GM12878 (cell line): Measurements from ENCODE around the gene RPUSD1. TPM values are rescaled to one million over a fixed set of nuclear protein-coding genes. Genes with fewer than 3 reads are reported as not detected.

Source experiments
- ATAC-seq: fragments of 200-7000 bp; cut with Tn5 transposase; 3 replicates; pipeline ENCODE4 v1.9.1; 2020; ENCODE audit warnings: mild to moderate bottlenecking, moderate library complexity
- BruUV-seq: library from RNA; stranded (reverse); fragments of 400-500 nt; replicated peaks from 2 replicates; lab custom pipeline; 2021; lab: Mats Ljungman, UMichigan
- CTCF ChIA-PET: fragments of 300-600 bp; sonication (Branson Sonifier 250); formaldehyde crosslinking; extraction: SDS; loops from one replicate; lab custom pipeline; 2021; ENCODE audit warnings: inconsistent platforms; lab: Yijun Ruan, JAX
- POLR2A ChIA-PET: fragments of 350-600 bp; formaldehyde crosslinking; extraction: SDS; loops from one replicate; lab custom pipeline; 2021; ENCODE audit warnings: inconsistent platforms; lab: Charles Lee
- RAD21 ChIA-PET: fragments of 300-600 bp; sonication (Branson Sonifier 250); formaldehyde crosslinking; loops from one replicate; lab custom pipeline; 2023; ENCODE audit warnings: antibody characterized with exemption; ENCODE audit not compliant: unreplicated experiment; lab: Charles Lee
- SMC1A ChIA-PET: fragments of 300-600 bp; sonication (Branson Sonifier 250); formaldehyde crosslinking; loops from one replicate; lab custom pipeline; 2023; ENCODE audit not compliant: unreplicated experiment, uncharacterized antibody; lab: Charles Lee
- DNase-seq: peaks from one replicate; pipeline ENCODE4 v3.0.0-alpha.2; 2011; ENCODE audit warnings: low read depth, low spot score
- FAIRE-seq: peaks from 3 replicates; lab custom pipeline; 2011; peaks lifted over from hg19 to GRCh38; lab: Jason Lieb, UNC
- H2AFZ ChIP-seq: 2 replicates; pipeline ENCODE4 v1.6.0; 2011; ENCODE audit warnings: low read depth, low read length, control low read depth; ENCODE audit not compliant: control insufficient read depth
- H3K27ac ChIP-seq: 2 replicates; pipeline ENCODE4 v1.5.1; 2011; ENCODE audit warnings: control low read depth; ENCODE audit not compliant: control insufficient read depth, insufficient read depth
- H3K27me3 ChIP-seq, 2 experiments: replicated peaks in 1 of 2; 2 replicates each; pipeline versions ENCODE4 v1.6.0 to v1.6.1; 2011; ENCODE audit warnings: low read length in 1 of 2; ENCODE audit not compliant: control insufficient read depth in 2 of 2, insufficient read depth in 2 of 2
- H3K36me3 ChIP-seq, 2 experiments: 2 replicates each; pipeline ENCODE4 v1.5.1; 2011; ENCODE audit warnings: low read length in 1 of 2; ENCODE audit not compliant: control insufficient read depth in 2 of 2, insufficient read depth in 2 of 2
- H3K4me1 ChIP-seq: 2 replicates; pipeline ENCODE4 v1.6.1; 2011; ENCODE audit warnings: mild to moderate bottlenecking, low read length, moderate library complexity, mixed read lengths; ENCODE audit not compliant: control insufficient read depth, insufficient read depth
- H3K4me2 ChIP-seq: 2 replicates; pipeline ENCODE4 v1.6.0; 2011; ENCODE audit warnings: control low read depth; ENCODE audit not compliant: control insufficient read depth, insufficient read depth
- H3K4me3 ChIP-seq: fragments of 200-600 bp; sonication (generic); 2 replicates; pipeline ENCODE4 v1.5.1; 2016
- H3K79me2 ChIP-seq: 2 replicates; pipeline ENCODE4 v1.6.0; 2011; ENCODE audit warnings: low read length; ENCODE audit not compliant: control insufficient read depth, insufficient read depth
- H3K9ac ChIP-seq: 2 replicates; pipeline ENCODE4 v1.8.0; 2011; ENCODE audit warnings: low read length, control low read depth, mixed read lengths; ENCODE audit not compliant: control insufficient read depth, insufficient read depth
- H3K9me3 ChIP-seq: replicated peaks from 3 replicates; pipeline ENCODE4 v1.5.1; 2011; ENCODE audit warnings: mild to moderate bottlenecking, low read length; ENCODE audit not compliant: control insufficient read depth, insufficient read depth
- H4K20me1 ChIP-seq: 2 replicates; pipeline ENCODE4 v1.6.0; 2011; ENCODE audit not compliant: control insufficient read depth, insufficient read depth
- BMI1 ChIP-seq: fragments of 450-650 bp; IDR thresholded peaks from 2 replicates; pipeline ENCODE4 v1.6.1; 2016; ENCODE audit warnings: mild to moderate bottlenecking, moderate library complexity, borderline replicate concordance
- CBX5 ChIP-seq: sonication (generic); IDR thresholded peaks from 2 replicates; pipeline ENCODE4 v1.6.1; 2016; ENCODE audit warnings: low read depth, moderate library complexity, mild to moderate bottlenecking, inconsistent platforms
- HCFC1 ChIP-seq: fragments of 150-350 bp; IDR thresholded peaks from 2 replicates; pipeline ENCODE4 v1.6.1; 2014; ENCODE audit warnings: low read length
- IKZF2 ChIP-seq, 2 experiments: fragments of 450-650 bp; IDR thresholded peaks; 2 replicates each; pipeline ENCODE4 v1.6.1; 2017; ENCODE audit warnings: mild to moderate bottlenecking in 2 of 2, moderate library complexity in 2 of 2
- MTA3 ChIP-seq: IDR thresholded peaks from 2 replicates; pipeline ENCODE4 v1.6.1; 2012; ENCODE audit warnings: low read length, inconsistent platforms, borderline replicate concordance
- NR2C1 ChIP-seq: fragments of 450-650 bp; IDR thresholded peaks from 2 replicates; pipeline ENCODE4 v1.6.1; 2017; ENCODE audit warnings: antibody characterized with exemption, mild to moderate bottlenecking, moderate library complexity
- YBX1 ChIP-seq: fragments of 450-650 bp; IDR thresholded peaks from 2 replicates; pipeline ENCODE4 v1.6.1; 2016; ENCODE audit warnings: antibody characterized with exemption
- ZNF622 ChIP-seq: fragments of 450-650 bp; IDR thresholded peaks from 2 replicates; pipeline ENCODE4 v1.6.1; 2017; ENCODE audit warnings: mild to moderate bottlenecking, inconsistent platforms
- WGBS: methylation state at CpG from one replicate; pipeline ENCODE4 v1.1.6; 2016; ENCODE audit warnings: low lambda C conversion rate; ENCODE audit not compliant: insufficient replicate concordance, insufficient coverage; ENCODE audit errors: missing lambda C conversion rate; 5-methylcytosine and 5-hydroxymethylcytosine counted together
- in situ Hi-C: fragments of 300-500 bp; cut with MboI; formaldehyde crosslinking; loops from 9 replicates; pipeline ENCODE4 v1.14.3; 2018; ENCODE audit warnings: mixed read lengths
- intact Hi-C: fragments of 100-400 bp; cut with micrococcal nuclease; formaldehyde crosslinking; loops from one replicate; pipeline ENCODE4 v1.14.2; 2022; ENCODE audit not compliant: unreplicated experiment
- polyA plus RNA-seq, 11 experiments: library from polyadenylated mRNA; depleted of rRNA in 4 of 11; unstranded in 6 of 11; stranded (reverse) in 5 of 11; fragments of >200 nt; fragmentation: Nextera tagmentation in 4 of 11; fragmentation: Illumina TruSeq in 1 of 11; extraction: Ambion mirVana in 4 of 11; extraction: Trizol in 1 of 11; gene quantifications; 1 replicate in 1 of 11; 2 replicates in 10 of 11; pipeline versions ENCODE4 v1.2.1 to v1.2.3, GENCODE V29; 2011 to 2016; ENCODE audit warnings: inconsistent platforms in 2 of 11, missing spikeins in 2 of 11, low read depth in 1 of 11
- total RNA-seq, 4 experiments: library from RNA; depleted of rRNA in 3 of 4; stranded (reverse); fragments of >200 nt in 3 of 4; fragmentation: Illumina TruSeq in 1 of 4; extraction: Trizol in 1 of 4; gene quantifications; 2 replicates each; pipeline versions ENCODE4 v1.2.1 to v1.2.3, GENCODE V29; 2013 to 2021
- TF ChIP-seq, protein P1 (sequence below): fragments of 450-650 bp; IDR thresholded peaks from 2 replicates; pipeline ENCODE4 v1.6.1; 2017; ENCODE audit warnings: mild to moderate bottlenecking, moderate library complexity
- TF ChIP-seq, protein P2 (sequence below): fragments of 450-650 bp; IDR thresholded peaks from 2 replicates; pipeline ENCODE4 v1.6.1; 2017; ENCODE audit warnings: antibody characterized with exemption, mild to moderate bottlenecking, moderate library complexity
- TF ChIP-seq, protein P3 (sequence below): fragments of 450-650 bp; IDR thresholded peaks from 2 replicates; pipeline ENCODE4 v1.6.1; 2014; ENCODE audit warnings: mild to moderate bottlenecking
- TF ChIP-seq, protein P4 (sequence below): fragments of 450-650 bp; formaldehyde crosslinking; IDR thresholded peaks from 2 replicates; pipeline ENCODE4 v1.4.0; 2022; ENCODE audit warnings: mild to moderate bottlenecking, moderate library complexity

RPUSD1 gene
- total and polyA plus RNA-seq, 10 of the 15 experiments (the other 5 are each of a cell fraction or from before 2014, with no cell fraction given), result 0.55 to 49.9 (median 21.1) TPM

DNA sequence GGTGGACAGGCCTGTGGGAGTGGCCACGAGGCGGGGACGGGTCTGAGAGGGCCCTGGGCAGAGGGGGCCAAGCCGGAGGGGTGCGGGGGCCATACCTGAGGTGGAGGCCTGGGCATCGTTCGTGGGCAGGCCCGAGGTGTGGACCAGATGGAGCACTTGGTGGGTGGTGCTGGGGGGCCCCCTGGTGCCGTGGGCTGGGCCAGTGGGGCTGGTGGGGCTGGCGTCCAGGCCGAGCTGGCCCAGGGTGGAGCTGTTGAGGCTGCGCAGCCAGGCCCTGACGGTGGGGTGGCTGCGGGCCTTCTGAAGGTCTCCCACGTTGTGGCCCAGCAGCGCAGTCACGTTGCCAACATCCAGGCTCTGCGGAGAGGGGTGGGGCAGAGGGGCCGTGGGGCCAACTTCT lies 18.2 kb downstream of the RPUSD1 start (continued):
- TF ChIP-seq, protein P1, sequence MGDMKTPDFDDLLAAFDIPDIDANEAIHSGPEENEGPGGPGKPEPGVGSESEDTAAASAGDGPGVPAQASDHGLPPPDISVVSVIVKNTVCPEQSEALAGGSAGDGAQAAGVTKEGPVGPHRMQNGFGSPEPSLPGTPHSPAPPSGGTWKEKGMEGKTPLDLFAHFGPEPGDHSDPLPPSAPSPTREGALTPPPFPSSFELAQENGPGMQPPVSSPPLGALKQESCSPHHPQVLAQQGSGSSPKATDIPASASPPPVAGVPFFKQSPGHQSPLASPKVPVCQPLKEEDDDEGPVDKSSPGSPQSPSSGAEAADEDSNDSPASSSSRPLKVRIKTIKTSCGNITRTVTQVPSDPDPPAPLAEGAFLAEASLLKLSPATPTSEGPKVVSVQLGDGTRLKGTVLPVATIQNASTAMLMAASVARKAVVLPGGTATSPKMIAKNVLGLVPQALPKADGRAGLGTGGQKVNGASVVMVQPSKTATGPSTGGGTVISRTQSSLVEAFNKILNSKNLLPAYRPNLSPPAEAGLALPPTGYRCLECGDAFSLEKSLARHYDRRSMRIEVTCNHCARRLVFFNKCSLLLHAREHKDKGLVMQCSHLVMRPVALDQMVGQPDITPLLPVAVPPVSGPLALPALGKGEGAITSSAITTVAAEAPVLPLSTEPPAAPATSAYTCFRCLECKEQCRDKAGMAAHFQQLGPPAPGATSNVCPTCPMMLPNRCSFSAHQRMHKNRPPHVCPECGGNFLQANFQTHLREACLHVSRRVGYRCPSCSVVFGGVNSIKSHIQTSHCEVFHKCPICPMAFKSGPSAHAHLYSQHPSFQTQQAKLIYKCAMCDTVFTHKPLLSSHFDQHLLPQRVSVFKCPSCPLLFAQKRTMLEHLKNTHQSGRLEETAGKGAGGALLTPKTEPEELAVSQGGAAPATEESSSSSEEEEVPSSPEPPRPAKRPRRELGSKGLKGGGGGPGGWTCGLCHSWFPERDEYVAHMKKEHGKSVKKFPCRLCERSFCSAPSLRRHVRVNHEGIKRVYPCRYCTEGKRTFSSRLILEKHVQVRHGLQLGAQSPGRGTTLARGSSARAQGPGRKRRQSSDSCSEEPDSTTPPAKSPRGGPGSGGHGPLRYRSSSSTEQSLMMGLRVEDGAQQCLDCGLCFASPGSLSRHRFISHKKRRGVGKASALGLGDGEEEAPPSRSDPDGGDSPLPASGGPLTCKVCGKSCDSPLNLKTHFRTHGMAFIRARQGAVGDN, result no peak

DNA sequence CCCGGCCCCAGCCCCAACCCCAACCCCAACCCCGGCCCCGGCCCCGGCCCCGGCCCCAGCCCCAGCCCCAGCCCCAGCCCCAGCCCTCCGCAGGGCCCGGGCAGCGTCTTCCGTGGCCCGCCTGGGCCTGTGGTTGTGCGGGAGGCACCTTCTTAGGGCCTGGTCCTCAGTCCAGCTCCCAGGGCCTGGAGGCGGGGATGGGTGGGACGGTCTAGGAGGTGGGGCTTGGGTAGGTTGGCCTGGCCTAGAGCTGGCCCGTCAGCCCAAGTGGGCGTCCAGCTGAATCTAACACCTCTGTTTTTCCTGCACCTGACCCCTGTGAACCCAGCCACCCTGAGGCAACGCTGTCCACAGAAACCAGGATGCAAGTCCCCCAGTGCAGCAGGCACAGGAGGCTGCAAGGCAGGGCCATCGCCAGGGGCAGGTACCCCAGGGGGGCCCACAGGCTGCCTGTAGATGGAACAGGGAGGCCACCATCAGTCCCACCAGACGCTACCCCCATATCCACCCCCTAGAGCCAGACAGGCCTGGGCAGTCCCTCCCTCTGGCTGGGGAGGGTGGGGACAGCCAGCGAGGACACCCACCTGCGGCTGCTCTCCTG lies 18.9 kb downstream of the RPUSD1 start:
- H3K4me3 ChIP-seq, result no peak overlapping the region
- H3K4me2 ChIP-seq, result no peak overlapping the region
- no peaks in the 10 kb centered on the region for H3K36me3 ChIP-seq
- no peaks in the 10 kb centered on the region for H3K9me3 ChIP-seq
- no peak overlapping the region for H2AFZ ChIP-seq
- in situ Hi-C loops (no loop called here), intact Hi-C loops (no loop called here)
- ATAC-seq (no peak), FAIRE-seq (no peak), DNase-seq (no peak)
- POLR2A ChIA-PET, result no interaction called here
- H3K27me3 ChIP-seq, result no peaks in the 10 kb centered on the region
- no peaks in the 10 kb centered on the region for H3K79me2 ChIP-seq
- no TSS peak for BruUV-seq
- no peaks in the 10 kb centered on the region for H4K20me1 ChIP-seq
- RAD21 ChIA-PET, result no interaction called here
- 19% methylated on average over 12 of the region's 20 CpGs for WGBS
- no peak overlapping the region for H3K9ac ChIP-seq
- H3K27ac ChIP-seq, result no peak overlapping the region
- SMC1A ChIA-PET, result no interaction called here
- H3K4me1 ChIP-seq, result no peaks in the 10 kb centered on the region
- CTCF ChIA-PET, result no interaction called here
- TF ChIP-seq, protein P2, sequence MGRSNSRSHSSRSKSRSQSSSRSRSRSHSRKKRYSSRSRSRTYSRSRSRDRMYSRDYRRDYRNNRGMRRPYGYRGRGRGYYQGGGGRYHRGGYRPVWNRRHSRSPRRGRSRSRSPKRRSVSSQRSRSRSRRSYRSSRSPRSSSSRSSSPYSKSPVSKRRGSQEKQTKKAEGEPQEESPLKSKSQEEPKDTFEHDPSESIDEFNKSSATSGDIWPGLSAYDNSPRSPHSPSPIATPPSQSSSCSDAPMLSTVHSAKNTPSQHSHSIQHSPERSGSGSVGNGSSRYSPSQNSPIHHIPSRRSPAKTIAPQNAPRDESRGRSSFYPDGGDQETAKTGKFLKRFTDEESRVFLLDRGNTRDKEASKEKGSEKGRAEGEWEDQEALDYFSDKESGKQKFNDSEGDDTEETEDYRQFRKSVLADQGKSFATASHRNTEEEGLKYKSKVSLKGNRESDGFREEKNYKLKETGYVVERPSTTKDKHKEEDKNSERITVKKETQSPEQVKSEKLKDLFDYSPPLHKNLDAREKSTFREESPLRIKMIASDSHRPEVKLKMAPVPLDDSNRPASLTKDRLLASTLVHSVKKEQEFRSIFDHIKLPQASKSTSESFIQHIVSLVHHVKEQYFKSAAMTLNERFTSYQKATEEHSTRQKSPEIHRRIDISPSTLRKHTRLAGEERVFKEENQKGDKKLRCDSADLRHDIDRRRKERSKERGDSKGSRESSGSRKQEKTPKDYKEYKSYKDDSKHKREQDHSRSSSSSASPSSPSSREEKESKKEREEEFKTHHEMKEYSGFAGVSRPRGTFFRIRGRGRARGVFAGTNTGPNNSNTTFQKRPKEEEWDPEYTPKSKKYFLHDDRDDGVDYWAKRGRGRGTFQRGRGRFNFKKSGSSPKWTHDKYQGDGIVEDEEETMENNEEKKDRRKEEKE, result no peak
- TF ChIP-seq, protein P3, sequence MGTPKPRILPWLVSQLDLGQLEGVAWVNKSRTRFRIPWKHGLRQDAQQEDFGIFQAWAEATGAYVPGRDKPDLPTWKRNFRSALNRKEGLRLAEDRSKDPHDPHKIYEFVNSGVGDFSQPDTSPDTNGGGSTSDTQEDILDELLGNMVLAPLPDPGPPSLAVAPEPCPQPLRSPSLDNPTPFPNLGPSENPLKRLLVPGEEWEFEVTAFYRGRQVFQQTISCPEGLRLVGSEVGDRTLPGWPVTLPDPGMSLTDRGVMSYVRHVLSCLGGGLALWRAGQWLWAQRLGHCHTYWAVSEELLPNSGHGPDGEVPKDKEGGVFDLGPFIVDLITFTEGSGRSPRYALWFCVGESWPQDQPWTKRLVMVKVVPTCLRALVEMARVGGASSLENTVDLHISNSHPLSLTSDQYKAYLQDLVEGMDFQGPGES, result no peak
- TF ChIP-seq NR2C1 (no peak), ZNF622 (no peak), BMI1 (no peak), YBX1 (no peak), IKZF2 (IDR thresholded peaks at IDR 0.05) (no peak), CBX5 (no peak), MTA3 (no peak), HCFC1 (no peak)
- TF ChIP-seq, protein P4, sequence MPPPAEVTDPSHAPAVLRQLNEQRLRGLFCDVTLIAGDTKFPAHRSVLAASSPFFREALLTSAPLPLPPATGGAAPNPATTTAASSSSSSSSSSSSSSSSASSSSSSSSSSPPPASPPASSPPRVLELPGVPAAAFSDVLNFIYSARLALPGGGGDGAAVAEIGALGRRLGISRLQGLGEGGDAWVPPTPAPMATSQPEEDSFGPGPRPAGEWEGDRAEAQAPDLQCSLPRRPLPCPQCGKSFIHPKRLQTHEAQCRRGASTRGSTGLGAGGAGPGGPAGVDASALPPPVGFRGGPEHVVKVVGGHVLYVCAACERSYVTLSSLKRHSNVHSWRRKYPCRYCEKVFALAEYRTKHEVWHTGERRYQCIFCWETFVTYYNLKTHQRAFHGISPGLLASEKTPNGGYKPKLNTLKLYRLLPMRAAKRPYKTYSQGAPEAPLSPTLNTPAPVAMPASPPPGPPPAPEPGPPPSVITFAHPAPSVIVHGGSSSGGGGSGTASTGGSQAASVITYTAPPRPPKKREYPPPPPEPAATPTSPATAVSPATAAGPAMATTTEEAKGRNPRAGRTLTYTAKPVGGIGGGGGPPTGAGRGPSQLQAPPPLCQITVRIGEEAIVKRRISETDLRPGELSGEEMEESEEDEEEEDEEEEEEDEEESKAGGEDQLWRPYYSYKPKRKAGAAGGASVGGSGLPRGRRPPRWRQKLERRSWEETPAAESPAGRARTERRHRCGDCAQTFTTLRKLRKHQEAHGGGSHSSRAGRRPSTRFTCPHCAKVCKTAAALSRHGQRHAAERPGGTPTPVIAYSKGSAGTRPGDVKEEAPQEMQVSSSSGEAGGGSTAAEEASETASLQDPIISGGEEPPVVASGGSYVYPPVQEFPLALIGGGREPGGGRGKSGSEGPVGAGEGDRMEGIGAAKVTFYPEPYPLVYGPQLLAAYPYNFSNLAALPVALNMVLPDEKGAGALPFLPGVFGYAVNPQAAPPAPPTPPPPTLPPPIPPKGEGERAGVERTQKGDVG, result no peak
